ENCODE data around the gene PTPRJ. TPM values are rescaled to one million over a fixed set of nuclear protein-coding genes. Genes with fewer than 3 reads are reported as not detected.
A peak's percentile ranks its signal among the peaks of the same experiment; 100 is the strongest.

Gene PTPRJ
- total and polyA plus RNA-seq, 2 of the 4 experiments (the other 2 are of a cell fraction), result 5.6 to 14.9 TPM

GRCh38 chr11:47969401-47969800 lies 11.0 kb upstream of the PTPRJ start:
- Histone ChIP-seq H4K8ac (ENCODE audit: low read depth in 2 of 2, low read length in 2 of 2) (no peak overlapping the region), H3K4me3 (ENCODE audit: insufficient read depth, low read depth, low read length) (no peak overlapping the region), H3K4me2 (ENCODE audit: low read depth, low read length) (no peak overlapping the region), H3K9me1 (ENCODE audit: insufficient read depth, low read length) (peaks cover 11% of the 10 kb centered on the region), H3K9me3 (ENCODE audit: control insufficient read depth, insufficient read depth, low read length) (no peaks in the 10 kb centered on the region), H2AFZ (replicated peaks; ENCODE audit: low read length, poor library complexity) (no peak overlapping the region), H2BK15ac (ENCODE audit: low read depth, low read length) (no peak overlapping the region), H2AK9ac (replicated peaks; ENCODE audit: low read depth, low read length, poor library complexity) (no peak overlapping the region), H4K20me1 (ENCODE audit: insufficient read depth, low read length) (no peaks in the 10 kb centered on the region), H2BK5ac (ENCODE audit: low read depth, low read length, poor library complexity, severe bottlenecking) (no peak overlapping the region), H3K27me3 (ENCODE audit: control insufficient read depth, insufficient read depth, low read length) (no peaks in the 10 kb centered on the region), H2BK120ac (ENCODE audit: low read depth, low read length) (no peak overlapping the region), H3K4ac (ENCODE audit: low read depth, low read length) (no peak overlapping the region), H3K18ac (ENCODE audit: low read depth, low read length) (no peak overlapping the region), H4K5ac (ENCODE audit: low read depth, low read length) (no peak overlapping the region), H4K91ac (ENCODE audit: insufficient read depth, low read depth, low read length) (no peak overlapping the region), H3K14ac (replicated peaks; ENCODE audit: low read depth, low read length) (0 out of 2 replicates have a peak overlapping the region, but pooled peaks have one; percentile 15), H3K79me1 (ENCODE audit: low read depth in 1 of 2, low read length in 2 of 2) (no peaks in the 10 kb centered on the region), H3K9ac (ENCODE audit: low read depth, low read length) (no peak overlapping the region), H3K56ac (ENCODE audit: extremely low read depth, insufficient read depth, low read length) (no peak overlapping the region), H3K36me3 (ENCODE audit: control insufficient read depth, insufficient read depth, low read length) (no peaks in the 10 kb centered on the region), H3K23ac (ENCODE audit: low read depth, low read length) (no peak overlapping the region), H3K4me1 (ENCODE audit: control insufficient read depth, insufficient read depth, low read length) (peaks cover 7% of the 10 kb centered on the region), H3K27ac (ENCODE audit: insufficient read depth, low read length) (no peak overlapping the region), H2AK5ac (ENCODE audit: low read depth, low read length) (peak overlapping the region; percentile 53; the same call in 1 of the 2 replicates), H2BK20ac (ENCODE audit: low read depth, low read length) (no peak overlapping the region)
- CTCF ChIA-PET, result no interaction called here
- no TSS peak for BruUV-seq (replicated peaks)
- TF ChIP-seq MXI1 (IDR thresholded peaks at IDR 0.05; ENCODE audit: borderline replicate concordance, low read depth, low read length), result no peak
- TF ChIP-seq FOS (IDR thresholded peaks at IDR 0.05; ENCODE audit: low read depth, low read length), result no peak
- no peak for TF ChIP-seq POLR2A (IDR thresholded peaks at IDR 0.05; ENCODE audit: low read depth, low read length)
- TF ChIP-seq CEBPB (IDR thresholded peaks at IDR 0.05; ENCODE audit: low read depth, low read length), result no peak
- TF ChIP-seq CTCF (conservative IDR thresholded peaks at IDR 0.05; ENCODE audit: low read depth, low read length), result no peak
- no peak for TF ChIP-seq CHD1 (IDR thresholded peaks at IDR 0.05; ENCODE audit: low read depth, low read length)
- no peak for TF ChIP-seq RFX5 (IDR thresholded peaks at IDR 0.05; ENCODE audit: low read depth, low read length)
- no peak for TF ChIP-seq RCOR1 (IDR thresholded peaks at IDR 0.05; ENCODE audit: insufficient replicate concordance, low read length)
- TF ChIP-seq MAFK (IDR thresholded peaks at IDR 0.05; ENCODE audit: low read depth, low read length), result no peak
- no peak for TF ChIP-seq MAZ (IDR thresholded peaks at IDR 0.05; ENCODE audit: borderline replicate concordance, low read depth, low read length)
- TF ChIP-seq NFE2L2 (IDR thresholded peaks at IDR 0.05; ENCODE audit: low read depth, low read length), result no peak
- TF ChIP-seq RAD21 (IDR thresholded peaks at IDR 0.05; ENCODE audit: low read length), result no peak
- no peak for TF ChIP-seq USF2 (IDR thresholded peaks at IDR 0.05; ENCODE audit: low read depth, low read length)
- no peak for TF ChIP-seq ELK1 (IDR thresholded peaks at IDR 0.05; ENCODE audit: borderline replicate concordance, low read depth, low read length)
- TF ChIP-seq SMC3 (IDR thresholded peaks at IDR 0.05; ENCODE audit: low read depth, low read length), result no peak
- POLR2A ChIA-PET (ENCODE audit: unreplicated experiment), result no interaction called here
- DNase-seq (no peak), ATAC-seq (ENCODE audit: low read depth) (no peak)
- in situ Hi-C loops (cut with MboI; ENCODE audit: low sequenced_read_pairs), result no loop called here
- dilution Hi-C loops (cut with HindIII; ENCODE audit: low sequenced_read_pairs, unreplicated experiment), result no loop called here
- WGBS, 2 experiments (ENCODE audit: extremely low coverage in 2 of 2, insufficient read length in 1 of 2), result 100% methylated on average over 3 of the region's 8 CpGs; no CpG with 5 or more reads in 1 of the 2 experiments
- intact Hi-C loops (cut with micrococcal nuclease), result no loop called here
